PC-9 (cell line): ENCODE data around the gene HK3.

Source experiments
- EZH2 ChIP-seq: fragments of 200-600 bp; sonication (generic); IDR thresholded peaks from 2 replicates; pipeline ENCODE4 v1.8.0; 2017; ENCODE audit warnings: antibody characterized with exemption, low read depth
- TF ChIP-seq, protein P1 (sequence below): fragments of 200-600 bp; sonication (generic); conservative IDR thresholded peaks from 2 replicates; pipeline ENCODE4 v1.6.1; 2017; ENCODE audit warnings: mixed run types, antibody characterized with exemption, mild to moderate bottlenecking, moderate library complexity

DNA sequence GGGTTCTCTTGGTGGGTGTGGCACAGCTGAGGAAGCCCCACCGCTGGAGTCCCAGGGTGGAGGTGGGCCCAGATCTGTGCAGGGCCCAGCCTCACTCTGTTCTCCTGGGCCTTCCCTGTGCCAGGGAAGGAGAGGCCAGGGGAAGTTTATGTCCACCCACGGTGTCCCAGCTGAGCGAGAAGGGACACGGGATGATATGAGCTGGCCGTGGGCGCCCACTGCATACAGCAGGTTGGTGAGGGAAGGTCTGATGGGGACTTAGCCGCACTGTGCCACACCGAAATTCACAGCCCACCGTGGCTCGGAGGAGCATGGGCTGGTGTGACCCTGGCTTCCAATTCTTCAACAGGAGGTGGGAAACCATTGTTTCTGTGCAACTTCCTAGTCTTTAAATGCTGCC is 54.9 kb downstream of the HK3 start:
- TF ChIP-seq, protein P1, sequence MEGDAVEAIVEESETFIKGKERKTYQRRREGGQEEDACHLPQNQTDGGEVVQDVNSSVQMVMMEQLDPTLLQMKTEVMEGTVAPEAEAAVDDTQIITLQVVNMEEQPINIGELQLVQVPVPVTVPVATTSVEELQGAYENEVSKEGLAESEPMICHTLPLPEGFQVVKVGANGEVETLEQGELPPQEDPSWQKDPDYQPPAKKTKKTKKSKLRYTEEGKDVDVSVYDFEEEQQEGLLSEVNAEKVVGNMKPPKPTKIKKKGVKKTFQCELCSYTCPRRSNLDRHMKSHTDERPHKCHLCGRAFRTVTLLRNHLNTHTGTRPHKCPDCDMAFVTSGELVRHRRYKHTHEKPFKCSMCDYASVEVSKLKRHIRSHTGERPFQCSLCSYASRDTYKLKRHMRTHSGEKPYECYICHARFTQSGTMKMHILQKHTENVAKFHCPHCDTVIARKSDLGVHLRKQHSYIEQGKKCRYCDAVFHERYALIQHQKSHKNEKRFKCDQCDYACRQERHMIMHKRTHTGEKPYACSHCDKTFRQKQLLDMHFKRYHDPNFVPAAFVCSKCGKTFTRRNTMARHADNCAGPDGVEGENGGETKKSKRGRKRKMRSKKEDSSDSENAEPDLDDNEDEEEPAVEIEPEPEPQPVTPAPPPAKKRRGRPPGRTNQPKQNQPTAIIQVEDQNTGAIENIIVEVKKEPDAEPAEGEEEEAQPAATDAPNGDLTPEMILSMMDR, result no peak
- no peak for TF ChIP-seq EZH2
